OCI-LY3 (cell line): ENCODE results near the gene WDFY4.

Experiments used
- H2AFZ ChIP-seq: fragments of 200-600, 300-600 bp; shearing (Covaris generic); 2 replicates; pipeline ENCODE4 v1.6.0; 2014; ENCODE audit warnings: antibody characterized with exemption, low read depth, low read length
- H3K27ac ChIP-seq: fragments of 200-600, 300-600 bp; sonication (generic); 2 replicates; pipeline ENCODE4 v1.5.1; 2014; ENCODE audit warnings: mild to moderate bottlenecking, low read length, moderate library complexity, mixed read lengths
- H3K27me3 ChIP-seq: fragments of 200-600, 300-600 bp; sonication (generic); 2 replicates; pipeline ENCODE4 v1.6.1; 2014; ENCODE audit warnings: low read depth, low read length, mixed read lengths
- H3K36me3 ChIP-seq: fragments of 200-600, 300-600 bp; sonication (generic); replicated peaks from 2 replicates; pipeline ENCODE3; 2014; ENCODE audit warnings: low read depth, low read length, mixed read lengths
- H3K4me1 ChIP-seq: fragments of 300-600, 200-600 bp; sonication (generic); 2 replicates; pipeline ENCODE4 v1.6.1; 2014; ENCODE audit warnings: low read length, mixed read lengths
- H3K4me2 ChIP-seq: fragments of 200-600, 300-600 bp; sonication (generic); 2 replicates; pipeline ENCODE4 v1.6.1; 2014; ENCODE audit warnings: low read length, mixed read lengths
- H3K4me3 ChIP-seq: fragments of 300-600, 200-600 bp; sonication (generic); 2 replicates; pipeline ENCODE4 v1.5.1; 2014; ENCODE audit warnings: antibody characterized with exemption, mild to moderate bottlenecking, low read length, moderate library complexity
- H3K79me2 ChIP-seq: fragments of 300-600, 200-600 bp; shearing (Covaris generic); 2 replicates; pipeline ENCODE4 v1.6.1; 2014; ENCODE audit warnings: mild to moderate bottlenecking, low read length, mixed read lengths
- H3K9ac ChIP-seq: fragments of 300-600, 200-600 bp; shearing (Covaris generic); 2 replicates; pipeline ENCODE4 v1.6.0; 2014; ENCODE audit warnings: mild to moderate bottlenecking, low read length, moderate library complexity
- H3K9me3 ChIP-seq: fragments of 200-600, 300-600 bp; shearing (Covaris generic); 2 replicates; pipeline ENCODE4 v1.6.1; 2014; ENCODE audit warnings: low read length, mixed read lengths; ENCODE audit not compliant: insufficient read depth
- H4K20me1 ChIP-seq: fragments of 200-600, 300-600 bp; sonication (generic); 2 replicates; pipeline ENCODE4 v1.6.1; 2016; ENCODE audit warnings: low read length, mixed read lengths; ENCODE audit not compliant: insufficient read depth
- CTCF ChIP-seq: fragments of 200-600, 300-600 bp; sonication (generic); IDR thresholded peaks from 2 replicates; pipeline ENCODE4 v1.5.1; 2014; ENCODE audit warnings: antibody characterized with exemption, low read length, low read depth
- EZH2phosphoT487 ChIP-seq: fragments of 200-600 bp; shearing (Covaris generic); IDR thresholded peaks from 2 replicates; pipeline ENCODE4 v1.6.1; 2018; ENCODE audit warnings: antibody characterized with exemption, mixed run types, low read depth

WDFY4 gene

GRCh38 chr10:48759113-48759901 is 74.6 kb downstream of the WDFY4 start:
- no peak overlapping the region for H3K4me3 ChIP-seq
- peak overlapping the region; percentile 69 for H3K4me2 ChIP-seq
- H3K27ac ChIP-seq: peak overlapping the region; percentile 28; the same call in 1 of the 2 replicates
- TF ChIP-seq EZH2phosphoT487 (no peak), CTCF (no peak)
- H3K27me3 ChIP-seq: no peaks in the 10 kb centered on the region
- no peaks in the 10 kb centered on the region for H3K9me3 ChIP-seq
- H2AFZ ChIP-seq: no peak overlapping the region
- peaks cover 80% of the 10 kb centered on the region for H3K79me2 ChIP-seq
- peaks cover 44% of the 10 kb centered on the region for H3K4me1 ChIP-seq
- peaks cover 94% of the 10 kb centered on the region for H4K20me1 ChIP-seq
- H3K9ac ChIP-seq: no peak overlapping the region
- H3K36me3 ChIP-seq: peaks cover 66% of the 10 kb centered on the region

DNA sequence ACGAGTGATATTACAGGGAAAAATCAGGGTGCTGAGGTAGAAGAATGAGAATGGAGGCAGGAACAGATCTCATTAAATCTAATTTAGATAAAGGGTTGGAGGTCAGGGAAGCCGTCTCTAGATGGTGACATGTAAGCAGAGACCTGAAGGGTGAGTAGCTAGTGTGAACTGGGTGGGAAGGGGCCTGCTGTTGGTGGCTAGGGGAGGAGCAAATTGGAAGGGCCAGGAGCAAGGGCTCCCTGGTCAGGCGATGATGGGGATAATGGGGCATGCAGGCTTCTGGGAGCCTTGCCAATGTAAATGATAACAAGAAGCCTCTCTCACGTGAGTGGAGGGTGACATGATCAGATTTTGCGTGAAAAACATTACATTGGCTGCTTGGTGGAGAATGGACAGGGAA is 76.3 kb downstream of the WDFY4 start:
- TF ChIP-seq EZH2phosphoT487 (no peak), CTCF (no peak)
- Histone ChIP-seq H3K36me3 (peaks cover 69% of the 10 kb centered on the region), H3K79me2 (peaks cover 81% of the 10 kb centered on the region)

DNA sequence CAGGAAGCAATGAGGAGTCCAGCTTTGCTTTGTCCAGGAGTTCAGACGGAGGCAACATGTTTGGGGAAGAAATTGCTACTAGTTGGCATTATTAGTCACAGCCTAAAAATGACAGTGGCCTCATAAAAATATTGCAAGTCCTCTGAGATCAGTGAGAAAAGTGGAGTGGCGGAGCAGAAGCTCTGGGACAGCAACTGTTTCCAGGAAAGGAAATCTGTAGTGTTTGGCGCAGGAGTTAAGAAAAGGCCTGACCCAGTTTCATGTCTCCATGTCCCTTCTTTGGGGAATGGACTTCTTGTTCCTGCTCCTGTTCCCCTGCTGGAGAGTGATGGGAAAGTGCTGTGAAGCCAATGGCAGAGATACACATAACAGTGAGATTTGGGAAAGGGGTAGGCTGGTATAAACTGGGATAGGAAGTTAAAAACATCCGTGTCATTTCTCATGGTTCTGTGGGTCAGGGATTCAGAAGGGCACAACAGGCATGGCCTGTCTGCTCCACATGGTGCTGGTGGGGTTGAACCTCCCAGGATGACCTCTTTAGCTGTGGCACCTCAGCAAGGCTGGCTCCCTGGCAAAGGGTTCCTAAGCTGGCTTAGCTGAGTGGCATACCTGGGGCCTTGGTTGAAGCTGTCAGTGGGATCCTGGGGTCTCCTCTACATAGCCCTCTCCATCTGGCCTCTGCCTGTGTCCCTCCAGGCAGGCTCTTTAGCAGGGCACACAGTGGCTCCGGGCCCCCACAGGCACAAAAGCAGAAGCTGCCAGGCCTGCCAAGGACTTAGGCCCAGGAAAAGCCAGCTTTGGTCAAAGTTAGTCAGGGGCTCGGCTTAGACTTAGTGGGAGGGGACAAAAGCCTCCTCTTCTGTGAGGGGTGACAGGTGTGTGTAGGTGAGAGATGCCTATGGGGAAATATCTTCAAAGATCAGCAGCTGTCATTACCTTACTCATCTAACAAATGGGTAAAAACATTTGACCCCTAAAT is 77.7 kb downstream of the WDFY4 start:
- H3K4me1 ChIP-seq: peaks cover 63% of the 10 kb centered on the region
- H3K9me3 ChIP-seq: no peaks in the 10 kb centered on the region
- H3K36me3 ChIP-seq: peaks cover 66% of the 10 kb centered on the region
- peaks cover 79% of the 10 kb centered on the region for H3K79me2 ChIP-seq
- no peak overlapping the region for H3K4me3 ChIP-seq
- H3K9ac ChIP-seq: no peak overlapping the region
- TF ChIP-seq EZH2phosphoT487 (no peak), CTCF (no peak)
- H4K20me1 ChIP-seq: peaks cover 91% of the 10 kb centered on the region
- H3K27me3 ChIP-seq: no peaks in the 10 kb centered on the region
- H3K27ac ChIP-seq: no peak overlapping the region
- H2AFZ ChIP-seq: no peak overlapping the region
- no peak overlapping the region for H3K4me2 ChIP-seq

More for the DNA sequence above, 76.3 kb downstream of the WDFY4 start:
- peaks cover 96% of the 10 kb centered on the region for H4K20me1 ChIP-seq
- H3K4me2 ChIP-seq: no peak overlapping the region
- H2AFZ ChIP-seq: no peak overlapping the region
- peaks cover 61% of the 10 kb centered on the region for H3K4me1 ChIP-seq
- no peak overlapping the region for H3K27ac ChIP-seq
- no peak overlapping the region for H3K4me3 ChIP-seq
- H3K9ac ChIP-seq: no peak overlapping the region
- H3K9me3 ChIP-seq: no peaks in the 10 kb centered on the region
- H3K27me3 ChIP-seq: no peaks in the 10 kb centered on the region
